Peyer's patch (tissue), 4 donors: ENCODE data around the gene KAZN. TPM values are rescaled to one million over a fixed set of nuclear protein-coding genes. Genes with fewer than 3 reads are reported as not detected.

Source experiments
- DNase-seq, 3 donors: peaks; one replicate each; pipeline ENCODE4 v3.0.0-alpha.2; 2017 to 2019
- H3K27ac ChIP-seq, 4 donors: fragments of 200-600 bp; sonication (generic); one replicate each; pipeline ENCODE4 v1.5.1; 2016 to 2019
- H3K27me3 ChIP-seq, 2 donors: fragments of 200-600 bp; sonication (generic); one replicate each; pipeline ENCODE4 v1.5.1; 2019
- H3K36me3 ChIP-seq, 3 donors: fragments of 200-600 bp; sonication (generic); one replicate each; pipeline ENCODE4 v1.5.1; 2016 to 2019
- H3K4me1 ChIP-seq, 4 donors: fragments of 200-600 bp; sonication (generic); one replicate each; pipeline ENCODE4 v1.5.1; 2016 to 2019
- H3K4me3 ChIP-seq, 4 donors: fragments of 200-600 bp; sonication (generic); 1 replicate in 3 of 4; 2 replicates in 1 of 4; pipeline ENCODE4 v1.5.1; 2016 to 2019; ENCODE audit warnings: mild to moderate bottlenecking in 1 of 4
- H3K9me3 ChIP-seq, 4 donors: fragments of 200-600 bp; sonication (generic); one replicate each; pipeline ENCODE4 v1.5.1; 2016 to 2019; ENCODE audit warnings: mild to moderate bottlenecking in 1 of 4
- CTCF ChIP-seq, 6 experiments: fragments of 450-650 bp in 4 of 6; fragments of 200-600 bp in 2 of 6; sonication (generic) in 1 of 6; IDR thresholded peaks; one replicate each; pipeline ENCODE4 v1.5.1; 2017 to 2019; ENCODE audit warnings: antibody characterized with exemption in 6 of 6, mild to moderate bottlenecking in 3 of 6, moderate library complexity in 1 of 6
- POLR2A ChIP-seq, 2 donors: fragments of 450-650 bp; IDR thresholded peaks; one replicate each; pipeline ENCODE4 v1.5.1; 2017; ENCODE audit warnings: antibody characterized with exemption in 2 of 2, mild to moderate bottlenecking in 2 of 2, moderate library complexity in 2 of 2
- total RNA-seq, 4 donors: library from RNA; depleted of rRNA; stranded (reverse); fragments of >200 nt; gene quantifications; one replicate each; pipeline ENCODE4 v1.1.0, GENCODE V29; 2016

KAZN gene
- total RNA-seq, 4 donors from 2014 or later: 14.9 to 25.5 (median 21.7) TPM

DNA sequence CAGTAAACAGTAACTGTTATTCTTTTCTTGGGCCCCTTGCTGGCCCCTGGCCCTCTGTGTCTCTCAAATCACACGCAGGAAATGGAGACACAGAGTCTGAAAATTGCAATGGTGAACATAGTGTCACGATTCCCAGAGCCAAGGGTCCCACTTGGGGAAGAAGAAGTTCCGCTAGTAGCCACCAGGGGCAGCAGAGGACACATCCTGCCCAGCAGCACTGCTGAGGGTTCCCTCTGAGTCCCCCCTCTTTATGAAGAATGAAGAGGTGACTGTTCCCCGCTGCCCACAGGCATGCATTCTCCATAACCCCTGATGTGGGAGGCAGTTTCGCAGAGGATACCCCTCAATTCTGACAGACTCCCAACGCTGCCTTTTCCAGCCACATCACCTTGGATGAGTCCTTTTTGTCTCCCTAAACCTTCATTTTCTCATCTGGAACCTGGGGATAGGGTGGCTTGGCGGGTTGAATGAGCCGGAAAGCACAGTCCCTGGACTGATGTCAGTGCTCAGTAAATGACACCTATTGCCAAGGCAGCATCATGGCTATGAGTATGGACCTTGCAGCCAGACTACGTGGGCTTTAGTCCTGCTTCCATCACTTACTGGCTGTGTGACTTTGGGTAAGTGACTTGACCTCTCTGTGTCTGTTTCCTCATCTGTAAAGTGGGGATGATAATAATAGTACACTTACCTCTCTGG is 317.0 kb downstream of the KAZN start:
- Histone ChIP-seq H3K27me3 (no peaks in the 10 kb centered on the region), H3K9me3 (no peaks in the 10 kb centered on the region), H3K27ac (no peak overlapping the region), H3K4me1 (no peaks in the 10 kb centered on the region), H3K4me3 (no peak overlapping the region), H3K36me3 (no peaks in the 10 kb centered on the region)
- TF ChIP-seq CTCF (IDR thresholded peaks at IDR 0.05) (peak; percentile 33 to 70 (median 65)), POLR2A (IDR thresholded peaks at IDR 0.05) (no peak)
- DNase-seq: peak in 2 of 3 donors; percentile 60 to 69

DNA sequence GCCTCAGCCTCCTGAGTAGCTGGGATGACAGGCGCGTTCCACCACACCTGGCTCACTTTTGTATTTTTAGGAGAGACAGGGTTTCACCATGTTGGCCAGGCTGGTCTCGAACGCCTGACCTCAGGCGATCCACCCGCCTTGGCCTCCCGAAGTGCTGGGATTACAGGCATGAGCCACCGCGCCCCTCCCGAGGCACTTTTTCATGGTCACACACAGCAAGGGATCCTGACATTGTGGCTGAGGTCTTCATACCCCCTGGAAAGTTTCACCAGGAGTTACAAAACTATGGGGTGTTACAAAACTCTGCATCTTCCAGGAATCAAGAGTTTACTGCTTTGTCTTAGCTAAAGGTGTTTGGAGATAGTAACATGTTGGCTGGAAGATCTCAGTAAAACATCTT is 320.8 kb downstream of the KAZN start:
- TF ChIP-seq POLR2A (IDR thresholded peaks at IDR 0.05): no peak
- no peak for TF ChIP-seq CTCF (IDR thresholded peaks at IDR 0.05)
- Histone ChIP-seq H3K4me1 (no peaks in the 10 kb centered on the region), H3K36me3 (no peaks in the 10 kb centered on the region), H3K27me3 (no peaks in the 10 kb centered on the region), H3K4me3 (no peak overlapping the region), H3K9me3 (no peaks in the 10 kb centered on the region), H3K27ac (no peak overlapping the region)
- no peak for DNase-seq

GRCh38 chr1:14919751-14920150 is 321.3 kb downstream of the KAZN start:
- Histone ChIP-seq H3K4me1 (peaks cover 0 to 3% (median 1%) of the 10 kb centered on the region in 4 donors), H3K27me3 (no peaks in the 10 kb centered on the region), H3K9me3 (no peaks in the 10 kb centered on the region), H3K27ac (no peak overlapping the region), H3K36me3 (no peaks in the 10 kb centered on the region), H3K4me3 (no peak overlapping the region)
- no peak for TF ChIP-seq POLR2A (IDR thresholded peaks at IDR 0.05)
- no peak for TF ChIP-seq CTCF (IDR thresholded peaks at IDR 0.05)
- DNase-seq: no peak

GRCh38 chr1:14921057-14921456 is 322.6 kb downstream of the KAZN start:
- no peaks in the 10 kb centered on the region for H3K36me3 ChIP-seq
- H3K4me1 ChIP-seq: peaks cover 0 to 13% (median 4%) of the 10 kb centered on the region in 4 donors
- no peak for DNase-seq
- no peak for TF ChIP-seq CTCF (IDR thresholded peaks at IDR 0.05)
- no peak for TF ChIP-seq POLR2A (IDR thresholded peaks at IDR 0.05)
- H3K4me3 ChIP-seq: no peak overlapping the region
- no peak overlapping the region for H3K27ac ChIP-seq
- no peaks in the 10 kb centered on the region for H3K27me3 ChIP-seq
- no peaks in the 10 kb centered on the region for H3K9me3 ChIP-seq

DNA sequence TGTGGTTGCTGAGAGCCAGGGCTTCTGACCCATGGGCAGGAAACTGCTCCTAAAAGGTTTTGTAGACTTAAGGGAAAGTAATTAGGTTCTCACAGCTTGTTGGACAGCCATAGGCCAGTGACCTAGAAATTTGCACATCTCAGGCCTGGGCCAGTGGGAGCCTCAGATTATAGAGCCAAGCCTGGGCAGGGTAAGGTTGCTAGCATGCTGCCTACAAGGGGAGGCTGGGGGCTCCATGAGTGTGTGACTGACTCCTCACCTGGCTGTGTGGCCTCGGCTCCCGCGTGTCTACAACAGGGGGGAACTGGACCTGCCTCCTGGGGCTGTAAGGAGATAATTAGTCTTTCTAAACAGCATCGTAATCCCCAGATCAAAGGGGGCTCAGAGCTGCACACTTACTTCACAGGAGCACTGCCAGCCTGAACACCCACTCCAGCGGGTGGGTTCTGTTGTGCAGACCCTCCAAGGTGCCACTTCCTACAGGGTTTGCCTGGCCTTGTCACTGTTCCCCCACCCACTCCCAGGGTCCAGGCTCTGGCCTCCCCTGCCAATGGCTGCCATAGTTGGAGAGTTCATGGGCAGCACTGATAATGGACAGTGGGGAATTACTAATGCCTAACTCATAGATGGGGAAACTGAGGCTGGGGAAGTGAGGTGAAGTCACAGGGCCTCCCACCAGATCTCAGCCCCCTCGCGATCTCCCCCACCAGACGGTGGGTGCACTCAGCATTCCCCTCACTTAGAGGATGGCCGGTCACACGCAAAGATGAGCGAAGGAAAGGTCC is 324.6 kb downstream of the KAZN start:
- no peaks in the 10 kb centered on the region for H3K27me3 ChIP-seq
- H3K27ac ChIP-seq: peak overlapping the region in 1 of 4 donors; percentile 60
- peak in 1 of 3 donors; percentile 39 for DNase-seq
- peaks cover 0 to 13% (median 4%) of the 10 kb centered on the region in 4 donors for H3K4me1 ChIP-seq
- H3K4me3 ChIP-seq: peak overlapping the region in 1 of 4 donors; percentile 71
- no peaks in the 10 kb centered on the region for H3K36me3 ChIP-seq
- no peak for TF ChIP-seq POLR2A (IDR thresholded peaks at IDR 0.05)
- TF ChIP-seq CTCF (IDR thresholded peaks at IDR 0.05): no peak
- H3K9me3 ChIP-seq: no peaks in the 10 kb centered on the region
